ENCODE results near the gene ITGA6.
"Not testable (repeated sequence)": the region's sequence is repeated elsewhere in the genome, so short reads cannot be mapped to it uniquely, and the experiment has no call there.

Gene ITGA6

DNA sequence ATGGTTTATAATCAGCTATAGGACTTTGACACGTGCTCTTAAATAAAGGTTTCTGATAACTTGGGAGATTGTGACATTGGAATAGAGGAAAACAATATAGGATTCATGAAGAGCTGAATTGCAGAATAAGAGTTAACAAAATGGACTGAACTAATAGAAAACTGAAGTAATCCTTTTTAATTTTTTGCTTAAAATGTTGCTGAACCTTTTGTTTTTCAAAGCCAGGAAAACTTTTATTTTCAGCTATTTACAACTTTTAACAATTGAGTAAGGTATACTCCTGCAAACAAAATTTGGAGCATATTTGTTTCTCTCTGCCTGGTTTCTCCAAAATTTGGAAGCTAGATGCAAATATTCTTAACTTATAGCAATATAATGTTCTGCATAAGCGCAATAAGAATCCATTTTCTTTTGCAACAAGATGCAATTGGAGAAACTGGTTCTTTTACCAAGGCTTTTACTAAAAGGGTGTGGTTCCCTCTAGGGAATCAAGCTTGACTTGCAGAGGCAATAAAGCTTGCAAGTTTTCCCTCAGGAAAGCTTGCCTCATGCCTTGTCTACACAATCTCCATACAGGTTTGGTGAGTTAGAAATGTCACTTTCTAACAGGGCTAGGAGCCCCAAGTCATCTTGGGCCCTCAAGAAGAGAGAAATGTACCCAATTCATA, 118.2 kb downstream of the ITGA6 start:
- no peak for DNase-seq (ENCODE audit: low read depth)
- TF ChIP-seq, protein P1, sequence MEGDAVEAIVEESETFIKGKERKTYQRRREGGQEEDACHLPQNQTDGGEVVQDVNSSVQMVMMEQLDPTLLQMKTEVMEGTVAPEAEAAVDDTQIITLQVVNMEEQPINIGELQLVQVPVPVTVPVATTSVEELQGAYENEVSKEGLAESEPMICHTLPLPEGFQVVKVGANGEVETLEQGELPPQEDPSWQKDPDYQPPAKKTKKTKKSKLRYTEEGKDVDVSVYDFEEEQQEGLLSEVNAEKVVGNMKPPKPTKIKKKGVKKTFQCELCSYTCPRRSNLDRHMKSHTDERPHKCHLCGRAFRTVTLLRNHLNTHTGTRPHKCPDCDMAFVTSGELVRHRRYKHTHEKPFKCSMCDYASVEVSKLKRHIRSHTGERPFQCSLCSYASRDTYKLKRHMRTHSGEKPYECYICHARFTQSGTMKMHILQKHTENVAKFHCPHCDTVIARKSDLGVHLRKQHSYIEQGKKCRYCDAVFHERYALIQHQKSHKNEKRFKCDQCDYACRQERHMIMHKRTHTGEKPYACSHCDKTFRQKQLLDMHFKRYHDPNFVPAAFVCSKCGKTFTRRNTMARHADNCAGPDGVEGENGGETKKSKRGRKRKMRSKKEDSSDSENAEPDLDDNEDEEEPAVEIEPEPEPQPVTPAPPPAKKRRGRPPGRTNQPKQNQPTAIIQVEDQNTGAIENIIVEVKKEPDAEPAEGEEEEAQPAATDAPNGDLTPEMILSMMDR (IDR thresholded peaks at IDR 0.05; ENCODE audit: low read length, missing control alignments), result no peak
- no peak overlapping the region for H3K4me3 ChIP-seq (replicated peaks; ENCODE audit: low read depth, low read length)

DNA sequence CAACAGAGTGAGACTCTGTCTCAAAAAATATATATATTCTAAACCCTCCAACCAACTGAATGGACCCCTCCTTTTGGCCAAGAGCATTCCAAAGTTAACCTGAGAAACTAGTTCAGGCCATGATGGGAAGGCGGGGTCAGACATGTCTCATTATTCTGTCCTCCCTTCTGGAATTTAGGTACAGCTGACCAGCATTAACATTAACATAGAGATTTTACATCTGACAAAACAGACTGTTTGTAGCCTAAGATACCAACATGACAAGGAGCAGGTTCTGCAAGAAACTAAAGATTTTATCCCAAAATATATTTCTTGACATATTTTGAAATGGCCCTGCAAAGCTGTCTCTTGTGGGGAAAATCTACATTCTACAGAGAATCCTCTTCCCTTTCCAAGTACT, 121.7 kb downstream of the ITGA6 start:
- no peak overlapping the region for H3K4me3 ChIP-seq (replicated peaks; ENCODE audit: low read depth, low read length)
- TF ChIP-seq, protein P1 (IDR thresholded peaks at IDR 0.05; ENCODE audit: low read length, missing control alignments), result no peak
- no peak for DNase-seq (ENCODE audit: low read depth)

DNA sequence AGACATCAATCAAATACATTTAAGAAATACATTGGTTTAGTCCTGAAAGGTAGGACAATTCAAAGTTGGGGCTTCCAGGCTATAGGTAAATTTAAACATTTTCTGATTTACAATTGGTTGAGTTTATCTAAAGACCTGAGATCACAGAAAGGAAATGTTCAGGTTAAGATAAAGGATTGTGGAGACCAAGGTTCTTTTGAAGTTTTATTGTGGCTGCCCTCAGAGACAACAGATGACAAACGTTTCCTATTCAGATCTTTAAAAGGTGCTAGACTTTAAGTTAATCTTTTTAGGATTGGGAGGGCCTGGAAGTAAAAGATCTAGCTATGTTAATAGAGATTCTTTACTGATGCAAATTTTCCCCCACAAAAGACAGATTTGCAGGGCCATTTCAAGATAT, 122.4 kb downstream of the ITGA6 start:
- not testable (repeated sequence) for DNase-seq (ENCODE audit: low read depth); H3K4me3 ChIP-seq (replicated peaks; ENCODE audit: low read depth, low read length)

DNA sequence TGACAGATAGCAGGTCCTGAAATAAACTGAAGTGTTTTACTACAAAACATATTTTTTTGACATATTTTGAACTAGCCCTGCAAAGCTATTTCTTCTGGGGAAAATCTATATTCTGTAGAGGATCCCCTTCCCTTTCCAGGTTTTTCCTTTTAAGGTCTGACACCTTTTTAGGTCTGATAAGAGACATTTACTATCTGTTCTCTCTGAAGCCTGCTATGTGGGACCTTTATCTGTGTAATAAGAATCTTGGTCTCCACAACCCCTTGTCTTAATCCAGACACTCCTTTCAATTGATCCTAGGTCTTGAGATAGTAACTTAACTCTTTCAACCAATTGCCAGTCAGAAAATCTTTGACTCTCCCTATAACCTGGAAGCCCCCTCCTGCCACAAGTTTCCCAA, 123.0 kb downstream of the ITGA6 start:
- no peak for DNase-seq (ENCODE audit: low read depth)
- TF ChIP-seq, protein P1 (IDR thresholded peaks at IDR 0.05; ENCODE audit: low read length, missing control alignments), result no peak
- H3K4me3 ChIP-seq (replicated peaks; ENCODE audit: low read depth, low read length), result no peak overlapping the region

DNA sequence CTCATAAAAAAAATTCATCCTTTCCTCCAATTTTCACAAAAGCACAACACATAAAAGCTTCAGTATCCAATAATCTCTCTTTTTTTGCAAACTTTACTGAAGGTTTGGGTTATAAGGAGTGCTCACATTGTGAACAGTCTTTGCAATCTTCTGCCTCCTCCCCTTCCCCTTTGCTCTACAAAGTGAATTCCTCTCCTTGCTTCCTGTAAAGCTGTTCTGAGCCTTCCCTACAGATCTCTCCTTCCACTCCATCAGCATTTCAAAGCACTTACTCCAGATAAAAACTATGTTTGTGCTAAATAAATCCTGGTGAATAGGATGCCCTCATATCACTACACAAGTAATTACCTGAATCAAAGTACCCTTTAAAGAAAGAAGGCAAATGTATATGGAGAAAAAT, 123.9 kb downstream of the ITGA6 start:
- TF ChIP-seq, protein P1 (IDR thresholded peaks at IDR 0.05; ENCODE audit: low read length, missing control alignments), result no peak
- H3K4me3 ChIP-seq (replicated peaks; ENCODE audit: low read depth, low read length), result no peak overlapping the region
- DNase-seq (ENCODE audit: low read depth), result peak; percentile 53

DNA sequence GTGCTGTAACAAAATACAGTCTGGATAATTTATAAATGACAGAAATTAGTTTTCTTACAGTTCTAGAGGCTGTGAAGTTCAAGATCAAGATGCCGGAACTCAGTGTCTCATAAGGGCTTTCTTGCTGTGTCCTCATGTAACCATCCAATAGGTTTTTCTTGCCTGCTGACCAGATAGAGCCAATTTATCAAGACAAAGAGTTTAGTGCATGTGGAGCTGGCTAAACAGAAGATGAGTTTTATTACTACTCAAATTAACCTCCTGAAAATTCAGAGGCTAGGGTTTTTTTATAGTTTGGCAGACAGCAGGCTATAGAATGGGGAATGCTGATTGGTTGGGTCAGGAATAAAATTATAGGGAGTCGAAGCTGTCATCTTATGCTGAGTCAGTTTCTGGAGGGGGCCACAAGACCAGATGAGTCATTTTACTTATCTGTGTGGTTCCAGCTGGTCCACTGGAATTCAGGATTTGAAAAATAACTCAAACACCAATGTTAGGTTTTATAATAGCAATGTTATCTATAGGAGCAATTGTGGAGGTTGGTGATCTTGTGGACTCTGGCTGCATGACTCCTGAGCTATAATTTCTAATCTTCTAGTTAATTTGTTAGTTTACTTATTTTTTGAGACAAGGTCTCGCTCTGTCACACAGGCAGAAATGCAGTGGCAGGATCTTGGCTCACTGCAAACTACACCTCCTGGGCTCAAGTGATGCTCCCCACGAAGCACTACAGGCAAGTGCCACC, 125.3 kb downstream of the ITGA6 start:
- DNase-seq (ENCODE audit: low read depth), result peak; percentile 91
- TF ChIP-seq, protein P1 (IDR thresholded peaks at IDR 0.05; ENCODE audit: low read length, missing control alignments), result no peak
- H3K4me3 ChIP-seq (replicated peaks; ENCODE audit: low read depth, low read length), result no peak overlapping the region

DNA sequence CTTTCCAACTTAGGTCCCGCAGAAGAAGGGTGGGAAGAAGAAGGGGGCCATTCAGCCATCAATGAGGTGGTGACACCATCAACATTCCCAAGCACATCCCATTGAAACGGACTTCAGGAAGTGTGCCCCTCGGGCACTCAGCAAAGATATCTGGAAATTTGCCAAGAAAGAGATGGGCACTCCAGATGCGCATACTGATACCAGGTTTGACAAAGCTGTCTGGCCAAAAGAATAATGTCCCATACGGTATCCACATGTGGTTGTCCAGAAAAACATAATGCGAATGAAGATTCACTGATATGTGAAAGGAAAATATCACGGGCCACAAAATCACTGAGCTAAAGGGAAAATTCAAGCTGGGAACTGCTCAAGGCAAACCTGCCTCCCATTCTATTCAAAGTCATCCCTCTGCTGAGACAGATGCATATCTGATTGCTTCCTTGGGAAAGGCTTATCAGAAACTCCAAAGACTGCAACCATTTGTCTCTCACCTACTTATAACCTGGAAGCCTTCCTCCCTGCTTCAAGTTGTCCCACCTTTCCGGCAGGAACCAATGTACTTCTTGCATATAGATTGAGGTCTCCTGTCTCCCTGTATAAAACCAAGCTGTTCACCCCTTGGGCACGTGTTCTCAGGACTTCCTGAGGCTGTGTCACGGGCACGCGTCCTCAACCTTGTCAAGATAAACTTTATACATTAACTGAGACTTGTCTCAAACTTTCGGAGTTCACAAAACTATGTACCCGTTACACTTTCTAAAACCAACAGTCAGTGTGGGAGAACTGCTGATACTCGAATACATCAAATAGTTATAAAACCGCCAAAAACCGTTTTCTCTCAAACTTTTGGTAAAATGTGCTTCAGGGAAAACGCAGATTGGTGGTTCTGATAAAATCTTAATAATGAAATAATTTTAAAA, 127.2 kb downstream of the ITGA6 start:
- TF ChIP-seq, protein P1 (IDR thresholded peaks at IDR 0.05; ENCODE audit: low read length, missing control alignments), result no peak
- peak overlapping the region; percentile 82 for H3K4me3 ChIP-seq (replicated peaks; ENCODE audit: low read depth, low read length)
- no peak for DNase-seq (ENCODE audit: low read depth)
